GM10248 (cell line): ENCODE results near the gene PIP4K2A.

Source experiments
- CTCF ChIA-PET: fragments of 300-600 bp; sonication (Branson Sonifier 250); formaldehyde crosslinking; extraction: SDS; loops from one replicate; lab custom pipeline; 2021; ENCODE audit warnings: antibody characterized with exemption; lab: Yijun Ruan, JAX
- POLR2A ChIA-PET: fragments of 350-650 bp; sonication (Branson Sonifier 250); formaldehyde crosslinking; extraction: SDS; loops from one replicate; lab custom pipeline; 2020; ENCODE audit warnings: antibody characterized with exemption; lab: Yijun Ruan, JAX
- DNase-seq: peaks from one replicate; pipeline ENCODE4 v3.0.0; 2012; ENCODE audit errors: extremely low spot score
- CTCF ChIP-seq: IDR thresholded peaks from 2 replicates; pipeline ENCODE4 v1.5.1; 2012; ENCODE audit warnings: mild to moderate bottlenecking, low read depth; ENCODE audit errors: extremely low read depth, missing control alignments, control extremely low read depth

The PIP4K2A gene

GRCh38 chr10:22601618-22602017, 112.8 kb downstream of the PIP4K2A start:
- ChIA-PET POLR2A (interaction anchor here (1.1 kb wide), 1 partner anchor 598 kb away, joined by 3 read pairs; the partner anchor contains the start of gene DNAJC1), CTCF (interaction anchor here (1.0 to 2.3 kb wide), 5 partner anchors 9 to 263 kb away, joined by 3 to 10 read pairs (median 5); no protein-coding TSS in a partner anchor)
- no peak for TF ChIP-seq CTCF
- DNase-seq, result no peak

- no peak for TF ChIP-seq CTCF
- no peak for DNase-seq
- ChIA-PET CTCF (interaction anchor here (1.2 to 2.3 kb wide), 6 partner anchors 11 to 25 kb away, joined by 3 to 10 read pairs (median 4); no protein-coding TSS in a partner anchor), POLR2A (no interaction called here)
Measured at GRCh38 chr10:22599636-22600228, 114.6 kb downstream of the PIP4K2A start.

GRCh38 chr10:22599048-22599561, 115.3 kb downstream of the PIP4K2A start:
- no peak for TF ChIP-seq CTCF
- no peak for DNase-seq
- ChIA-PET CTCF (interaction anchor here (1.2 to 2.1 kb wide), 3 partner anchors 16 to 25 kb away, joined by 3 to 4 read pairs (median 3); no protein-coding TSS in a partner anchor), POLR2A (no interaction called here)

- POLR2A ChIA-PET, result no interaction called here
- no peak for DNase-seq
- TF ChIP-seq CTCF, result no peak
- CTCF ChIA-PET, result interaction anchor here (1.5 kb wide), 1 partner anchor 18 kb away, joined by 3 read pairs; no protein-coding TSS in a partner anchor
Measured at GRCh38 chr10:22598478-22598877, 115.9 kb downstream of the PIP4K2A start.

- DNase-seq, result peak; percentile 48
- POLR2A ChIA-PET, result no interaction called here
- CTCF ChIA-PET, result interaction anchor here (1.0 to 2.9 kb wide), 4 partner anchors 8 to 76 kb away, joined by 3 to 15 read pairs (median 3); no protein-coding TSS in a partner anchor
Measured at GRCh38 chr10:22597138-22597537, 117.2 kb downstream of the PIP4K2A start.

GRCh38 chr10:22593636-22594198, 120.7 kb downstream of the PIP4K2A start:
- ChIA-PET POLR2A (no interaction called here), CTCF (interaction anchor here (1.7 kb wide), 1 partner anchor 10 kb away, joined by 4 read pairs; no protein-coding TSS in a partner anchor)
- DNase-seq, result no peak
- no peak for TF ChIP-seq CTCF

More at GRCh38 chr10:22597138-22597537, 117.2 kb downstream of the PIP4K2A start:
- TF ChIP-seq CTCF, result no peak
